ENCODE data around the gene TM2D3.
A peak's percentile ranks its signal among the peaks of the same experiment; 100 is the strongest.
"Not testable (repeated sequence)": the region's sequence is repeated elsewhere in the genome, so short reads cannot be mapped to it uniquely, and the experiment has no call there.

Gene TM2D3

DNA sequence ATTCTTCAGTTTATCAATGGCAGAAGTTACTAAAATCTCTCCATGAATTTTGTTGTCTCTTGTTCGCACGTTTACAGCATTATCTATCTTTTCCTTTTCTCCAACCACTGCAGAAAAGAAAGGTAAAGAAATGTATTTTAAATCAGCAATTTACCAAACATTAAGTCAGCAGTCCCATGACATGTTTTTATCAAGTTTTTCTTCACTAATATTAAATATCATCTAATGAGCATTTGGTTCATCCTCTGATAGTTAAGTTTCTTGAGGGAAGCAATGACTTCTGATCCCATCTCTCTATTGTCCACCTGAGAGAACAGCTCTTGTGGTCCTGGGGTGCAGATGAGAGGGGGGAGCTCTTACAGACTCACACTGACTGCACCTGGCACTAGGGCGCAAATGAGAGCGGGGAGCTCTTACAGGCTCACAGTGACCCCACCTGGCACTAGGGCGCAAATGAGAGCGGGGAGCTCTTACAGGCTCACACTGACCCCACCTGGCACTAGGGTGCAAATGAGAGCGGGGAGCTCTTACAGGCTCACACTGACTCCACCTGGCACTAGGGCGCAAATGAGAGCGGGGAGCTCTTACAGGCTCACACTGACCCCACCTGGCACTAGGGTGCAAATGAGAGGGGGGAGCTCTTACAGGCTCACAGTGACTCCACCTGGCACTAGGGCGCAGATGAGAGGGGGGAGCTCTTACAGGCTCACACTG lies 2.6 kb upstream of the TM2D3 start:
- DNase-seq = not testable (repeated sequence)

DNA sequence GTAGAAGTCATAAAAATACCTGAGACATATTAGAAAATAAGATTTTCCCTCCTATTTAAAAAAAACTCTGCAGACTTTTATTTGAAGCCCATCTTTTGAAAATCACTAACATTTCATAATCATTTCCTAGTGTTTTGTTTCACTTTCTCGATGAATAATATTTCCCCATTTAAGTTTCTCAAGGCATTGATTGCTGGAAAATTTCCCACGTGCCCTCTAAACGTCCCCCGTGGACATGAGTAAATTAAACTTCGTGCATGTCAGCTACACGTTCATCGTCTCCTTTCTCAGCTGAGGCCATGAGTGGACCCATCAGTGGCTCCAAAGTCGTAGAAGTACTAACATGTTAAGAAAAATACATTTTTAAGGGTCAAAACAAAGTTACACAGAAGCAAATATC lies 2.0 kb upstream of the TM2D3 start:
- no peak for DNase-seq

DNA sequence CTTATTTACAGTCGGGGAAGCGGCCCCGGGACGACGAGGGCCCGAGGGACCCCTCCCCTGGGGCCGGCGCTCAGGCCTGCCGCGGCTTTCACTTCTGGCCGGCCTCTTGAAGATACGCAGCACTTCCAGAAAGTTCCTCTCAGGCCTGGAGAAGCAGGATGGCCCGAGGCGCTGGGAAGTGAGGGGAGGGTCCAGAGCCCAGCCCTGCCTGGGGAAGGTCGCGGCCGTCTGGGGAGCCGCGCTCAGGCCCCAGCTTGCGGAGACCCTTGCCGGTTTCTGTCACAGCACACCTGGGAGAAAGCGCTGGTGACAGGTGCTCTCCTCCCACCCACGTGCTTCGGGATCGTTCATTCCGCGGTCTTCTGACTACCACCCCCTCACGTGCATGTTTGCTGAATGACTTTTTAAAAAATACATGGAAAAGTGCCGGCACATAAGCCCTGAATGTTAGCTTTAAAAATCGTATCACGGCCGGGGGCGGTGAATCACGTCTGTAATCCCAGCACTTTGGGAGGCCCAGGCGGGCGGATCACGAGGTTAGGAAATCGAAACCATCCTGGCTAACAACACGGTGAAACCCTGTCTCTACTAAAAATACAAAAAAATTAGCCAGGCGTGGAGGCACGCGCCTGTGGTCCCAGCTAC lies 727 bp upstream of the TM2D3 start:
- no peak for DNase-seq

DNA sequence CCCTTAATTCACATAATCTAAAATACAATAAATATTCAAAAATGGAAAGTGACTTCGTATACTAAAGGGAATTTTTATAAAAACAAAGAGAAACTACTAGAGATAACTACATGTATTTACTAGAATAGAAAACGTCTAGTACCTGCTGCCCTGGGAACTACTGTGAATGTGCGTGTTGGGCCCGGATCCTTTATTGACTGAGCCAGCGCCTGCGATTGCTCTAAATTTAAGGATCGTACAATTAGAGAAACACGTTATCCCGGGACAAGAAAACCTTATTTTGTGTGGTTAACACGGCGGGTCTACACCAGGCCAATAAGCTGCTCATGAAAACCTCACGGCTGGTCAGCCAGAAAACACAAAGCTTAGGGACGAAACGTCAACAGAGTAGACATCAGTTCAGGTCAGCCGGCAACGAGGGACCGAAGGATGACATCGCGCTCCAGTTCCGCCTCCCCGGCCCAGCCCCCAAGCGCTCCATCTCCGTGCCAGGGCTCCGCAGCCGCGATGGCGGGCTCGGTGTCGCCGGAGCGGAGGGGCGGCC lies 555 bp downstream of the TM2D3 start:
- DNase-seq = no peak

DNA sequence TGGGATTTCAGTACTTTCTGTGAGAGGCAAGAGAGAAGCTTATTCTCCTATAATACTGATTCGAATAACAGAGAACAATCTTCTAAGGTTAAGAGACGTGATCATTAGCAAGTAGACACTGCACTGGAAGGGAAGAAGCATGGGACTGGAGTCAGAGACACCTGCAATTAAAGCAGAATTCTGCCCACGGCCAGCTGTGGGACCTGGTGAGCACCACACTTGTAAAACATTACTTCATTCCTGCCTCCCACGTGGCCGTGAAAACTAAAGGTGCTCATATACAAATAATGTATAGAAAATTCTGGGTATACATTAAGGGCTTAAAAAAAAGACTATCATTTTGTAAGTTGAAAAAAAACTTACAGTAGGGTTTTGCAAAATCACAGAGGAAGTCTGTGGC lies 2.0 kb downstream of the TM2D3 start:
- DNase-seq = no peak

DNA sequence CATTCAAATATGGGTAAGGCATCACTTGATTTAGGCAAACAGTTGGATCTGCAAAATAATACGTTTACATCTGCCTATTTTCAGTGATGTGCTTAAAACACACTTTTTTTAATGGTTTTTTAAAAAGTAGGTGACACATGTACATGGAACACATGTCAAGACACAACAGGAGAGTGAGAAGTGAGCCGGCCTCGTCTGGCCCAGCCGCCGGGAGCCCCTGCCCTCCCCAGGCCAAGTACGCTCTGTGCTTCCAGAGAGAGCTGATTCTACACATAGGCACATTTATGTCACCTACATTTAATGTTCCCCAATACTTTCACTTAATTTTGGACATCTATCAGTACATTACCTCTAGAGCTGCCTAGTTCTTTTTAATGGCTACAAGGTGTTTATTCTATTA lies 3.8 kb downstream of the TM2D3 start:
- no peak for DNase-seq

DNA sequence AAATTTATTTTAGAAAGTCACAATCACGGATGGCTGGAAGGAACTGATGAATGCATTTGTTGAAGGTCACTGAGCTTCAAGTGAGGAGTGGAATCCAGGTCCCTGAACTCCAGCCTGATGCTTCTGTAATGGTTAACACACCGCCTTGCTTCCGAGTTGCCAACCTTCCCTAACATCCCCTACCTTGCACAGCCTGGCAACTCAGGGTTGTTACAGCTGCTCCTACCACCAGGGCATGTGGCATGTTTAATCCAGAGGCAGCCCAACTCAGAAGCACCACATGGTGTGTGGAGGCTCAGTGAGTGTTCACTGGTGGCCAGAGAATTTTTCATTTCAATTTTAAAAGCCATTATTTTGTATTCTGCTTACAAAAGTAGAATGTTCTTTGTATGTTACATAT lies 4.9 kb downstream of the TM2D3 start:
- DNase-seq = no peak

DNA sequence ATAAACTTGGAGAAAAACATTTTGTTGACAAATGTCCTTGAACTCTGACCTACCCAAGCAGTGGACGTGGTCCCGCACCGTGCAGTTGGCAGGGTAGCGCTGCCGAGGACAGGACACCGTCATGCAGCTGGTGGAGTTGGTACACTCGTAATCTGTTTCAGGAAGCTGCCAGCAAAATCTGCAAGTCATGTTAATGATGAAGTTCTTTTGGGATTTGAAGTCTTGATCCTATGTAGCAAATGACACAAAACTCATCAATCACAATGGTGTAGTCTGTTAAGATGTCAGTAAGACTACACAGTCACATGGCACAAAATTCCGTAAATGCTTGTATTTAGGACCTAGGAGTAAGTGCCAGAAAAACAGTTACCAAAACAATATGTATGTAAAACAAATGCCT lies 5.5 kb downstream of the TM2D3 start:
- no peak for DNase-seq

DNA sequence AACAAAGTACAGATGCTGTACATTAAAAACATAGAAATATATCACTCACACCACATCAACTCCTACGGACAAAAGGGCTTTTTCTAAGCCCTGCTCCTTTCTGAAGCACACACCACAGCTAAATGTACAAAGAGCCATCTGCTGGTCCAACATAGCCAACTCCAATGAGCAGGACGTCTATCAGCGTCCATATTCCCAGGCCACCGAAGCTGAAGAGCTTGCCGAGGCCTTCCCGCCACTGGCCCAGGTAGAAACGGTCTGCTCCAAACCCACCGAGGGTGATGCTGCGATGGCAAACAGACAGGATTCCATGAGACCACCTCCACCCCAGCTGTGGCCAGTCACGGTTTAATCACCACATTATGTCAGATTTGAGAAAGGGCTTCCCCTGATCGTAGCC lies 9.8 kb downstream of the TM2D3 start:
- no peak for DNase-seq

DNA sequence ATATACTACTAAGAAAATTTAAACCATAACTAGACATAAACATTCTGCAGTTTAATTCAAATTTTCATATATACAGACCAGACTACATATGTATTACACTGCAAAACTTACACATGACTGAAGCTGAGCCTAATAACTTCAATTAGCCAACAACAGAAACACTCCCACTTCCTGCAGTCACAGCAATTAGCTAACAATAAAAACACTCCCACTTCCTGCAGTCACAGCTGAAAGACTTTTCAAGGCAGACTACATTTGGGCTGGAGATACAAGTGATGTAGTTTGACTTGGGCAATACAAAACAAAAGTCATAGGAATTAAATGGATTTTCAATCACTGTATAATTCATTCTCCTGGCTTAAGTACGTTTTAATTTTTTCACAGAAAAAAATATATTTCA lies 10.3 kb downstream of the TM2D3 start:
- no peak for DNase-seq

DNA sequence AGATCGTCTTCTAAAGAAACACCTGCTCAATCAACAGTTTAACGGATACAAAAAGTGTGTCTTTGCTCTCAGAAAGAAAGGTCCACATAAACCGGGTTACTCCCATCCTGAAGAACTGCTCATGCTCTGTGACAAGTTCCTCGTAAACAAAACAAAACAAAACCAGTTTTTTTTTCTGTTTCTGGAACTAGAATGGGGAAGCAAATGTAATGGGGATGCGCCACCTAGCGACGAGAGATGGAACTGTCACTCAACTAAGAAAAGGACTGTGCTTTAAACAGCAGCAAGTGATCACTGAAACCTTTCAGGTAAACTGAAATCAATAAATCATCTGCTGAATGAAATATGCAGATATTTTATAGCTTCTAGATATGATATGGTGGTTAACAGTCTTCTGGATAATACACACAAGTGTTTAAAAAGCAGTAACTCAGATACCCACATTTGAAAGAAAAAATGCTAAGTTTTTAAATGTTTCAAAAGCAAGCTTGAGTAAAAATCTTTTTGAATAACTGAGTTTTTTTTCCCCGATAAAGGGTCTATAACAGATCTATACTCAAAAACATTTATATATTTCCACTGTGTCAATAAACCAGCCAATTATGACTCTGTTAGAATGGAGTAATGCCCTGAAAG lies 10.9 kb downstream of the TM2D3 start:
- DNase-seq = peak; percentile 91

DNA sequence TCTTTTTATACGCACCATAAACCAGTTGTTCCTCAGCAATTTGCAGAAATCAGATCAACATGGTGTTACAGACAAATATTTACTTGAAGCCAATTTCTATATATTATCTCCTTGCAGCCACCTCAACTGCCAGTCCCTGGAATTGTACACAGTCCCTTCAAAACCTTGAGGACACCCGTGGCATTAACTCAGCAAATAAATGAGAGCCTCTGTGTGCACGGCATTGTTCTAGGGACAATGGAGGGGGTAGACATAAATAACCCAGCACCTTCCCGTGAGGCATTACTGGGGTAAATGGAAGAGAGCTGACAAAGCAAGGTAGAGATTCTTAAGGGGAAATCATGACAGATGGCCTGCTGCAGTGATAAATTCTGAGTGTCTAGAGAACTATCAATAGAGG lies 12.5 kb downstream of the TM2D3 start:
- no peak for DNase-seq

DNA sequence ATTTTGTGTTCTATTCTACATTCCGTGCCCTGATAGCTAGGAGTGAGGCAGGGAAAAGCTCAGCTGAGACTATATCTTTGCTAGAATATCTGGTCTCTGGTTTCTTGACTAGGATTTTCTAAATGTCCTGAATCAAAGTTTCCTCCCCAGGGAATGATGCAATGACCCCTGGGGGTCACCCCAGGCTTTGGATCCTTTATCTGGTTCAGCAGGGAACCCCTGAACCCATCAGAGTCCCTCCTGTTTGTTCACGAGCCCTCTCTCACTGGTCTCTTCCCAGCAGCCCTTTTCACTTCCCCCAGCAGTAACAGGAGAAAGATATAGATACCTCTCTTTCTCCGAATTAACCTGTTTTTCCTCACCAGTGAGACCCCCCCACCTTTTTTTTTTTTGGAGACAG lies 14.3 kb downstream of the TM2D3 start:
- DNase-seq = no peak

DNA sequence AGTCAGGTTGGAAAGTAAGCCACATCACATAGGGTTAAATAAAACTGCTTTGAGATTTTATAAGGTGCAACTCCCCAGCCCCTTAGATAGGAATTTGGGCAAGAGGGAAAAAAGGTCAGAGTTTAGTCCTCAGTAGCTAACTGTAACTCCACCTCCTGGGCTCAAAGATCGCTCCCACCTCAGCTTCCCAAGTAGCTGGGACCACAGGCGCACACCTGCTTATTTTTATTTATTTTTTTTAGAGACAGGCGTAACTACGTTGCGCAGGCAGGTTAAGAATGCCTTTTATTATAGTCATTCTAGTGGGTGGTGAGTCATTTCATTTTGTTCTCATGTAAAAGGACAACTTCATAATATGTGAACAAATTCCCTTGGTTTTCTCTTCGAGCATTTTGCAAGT lies 14.7 kb downstream of the TM2D3 start:
- DNase-seq = no peak

DNA sequence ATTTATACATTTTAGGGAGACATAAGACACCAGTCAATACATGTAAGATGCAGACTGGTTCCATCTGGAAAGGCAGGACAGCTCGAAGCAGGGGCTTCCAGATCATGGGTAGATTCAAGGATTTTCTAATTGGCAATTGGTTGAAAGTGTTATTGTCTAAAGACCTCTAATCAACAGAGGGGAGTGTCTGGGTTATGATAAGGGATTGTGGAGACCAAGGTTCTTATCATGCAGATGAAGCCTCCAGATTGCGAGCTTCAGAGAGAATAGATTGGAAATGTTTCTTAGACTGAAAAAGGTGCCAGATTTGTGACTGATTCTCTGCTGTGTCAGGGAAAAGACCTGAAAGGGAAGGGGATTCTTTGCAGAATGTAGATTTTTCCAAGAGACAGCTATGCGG lies 15.1 kb downstream of the TM2D3 start:
- DNase-seq = no peak

DNA sequence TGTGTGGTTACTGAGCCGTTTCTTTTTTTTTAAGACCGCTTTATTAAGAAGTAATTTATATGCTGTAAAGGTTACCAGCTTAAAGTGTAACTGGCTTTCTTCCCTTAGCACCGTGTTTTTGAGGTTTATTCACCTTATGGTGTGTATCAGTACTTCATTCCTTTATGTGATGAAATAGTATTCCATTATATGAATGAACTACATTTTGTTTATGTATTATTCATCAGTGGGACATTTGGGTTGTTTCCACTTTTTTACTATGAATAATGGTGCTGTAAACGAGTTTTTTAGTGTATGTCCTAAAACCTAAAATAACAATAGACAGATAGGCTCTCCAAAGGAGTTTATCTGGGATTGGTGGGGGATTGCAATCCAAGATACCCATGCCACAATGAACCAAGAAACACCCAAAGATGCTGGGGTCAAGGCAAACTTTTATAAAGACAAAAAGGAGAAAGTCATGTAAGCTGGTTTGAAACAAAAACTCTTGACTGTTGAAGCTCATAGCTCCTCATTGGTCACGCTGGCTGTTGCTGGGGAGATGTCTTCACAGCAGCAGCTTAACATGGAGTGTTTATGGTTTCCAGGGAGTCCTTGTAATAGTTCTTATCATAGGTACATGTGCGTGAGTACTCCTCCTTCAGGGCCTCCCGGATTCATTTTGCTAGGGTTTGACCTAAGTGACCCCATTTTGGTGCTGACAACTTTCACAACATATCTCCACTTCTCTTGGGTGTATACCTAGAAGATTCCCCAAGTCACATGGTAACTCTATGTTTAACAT lies 16.0 kb downstream of the TM2D3 start:
- no peak for DNase-seq

DNA sequence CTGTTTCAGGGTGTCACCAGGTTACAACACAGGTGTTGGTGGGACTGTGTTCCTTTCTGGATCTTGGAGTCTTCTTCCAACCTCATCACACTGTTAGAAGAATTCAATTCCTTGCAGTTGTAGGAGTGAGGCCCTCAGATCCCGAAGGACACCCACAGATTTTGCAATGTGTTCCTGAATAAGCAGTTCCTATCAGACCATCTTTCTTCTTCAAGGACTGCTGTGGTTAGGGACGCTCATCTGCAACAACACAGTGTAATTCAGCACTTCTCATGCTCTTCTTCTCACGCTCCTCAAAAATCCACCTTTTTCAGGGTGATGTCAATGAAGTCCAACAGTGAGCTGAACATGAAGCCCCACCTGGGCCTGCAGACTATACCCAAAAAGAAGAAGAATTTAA lies 18.8 kb downstream of the TM2D3 start:
- DNase-seq = no peak

DNA sequence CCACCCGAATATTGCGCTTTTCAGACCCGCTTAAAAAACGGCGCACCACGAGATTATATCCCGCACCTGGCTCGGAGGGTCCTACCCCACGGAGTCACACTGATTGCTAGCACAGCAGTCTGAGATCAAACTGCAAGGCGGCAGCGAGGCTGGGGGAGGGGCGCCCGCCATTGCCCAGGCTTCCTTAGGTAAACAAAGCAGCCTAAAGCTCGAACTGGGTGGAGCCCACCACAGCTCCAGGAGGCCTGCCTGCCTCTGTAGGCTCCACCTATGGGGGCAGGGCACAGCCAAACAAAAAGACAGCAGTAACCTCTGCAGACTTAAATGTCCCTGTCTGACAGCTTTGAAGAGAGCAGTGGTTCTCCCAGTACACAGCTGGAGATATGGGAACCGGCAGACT lies 25.5 kb downstream of the TM2D3 start:
- DNase-seq = not testable (repeated sequence)

DNA sequence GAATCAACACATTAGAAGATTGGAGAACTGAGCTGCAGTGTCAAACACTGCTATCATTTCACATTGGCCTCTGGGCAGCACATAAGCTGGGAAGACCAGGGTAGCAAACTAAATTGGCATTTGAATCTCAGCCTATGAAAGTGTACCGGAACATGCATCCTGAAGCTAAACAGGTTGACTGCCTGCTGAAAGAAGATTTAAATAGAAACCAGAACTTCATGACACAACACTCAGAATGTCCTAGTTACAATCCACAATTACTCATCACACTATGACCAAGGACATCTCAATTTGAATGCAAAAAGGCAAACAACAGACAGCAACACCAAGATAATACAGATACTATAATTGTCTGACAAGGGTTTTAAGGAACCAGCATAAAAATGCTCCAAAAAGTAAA lies 26.2 kb downstream of the TM2D3 start:
- DNase-seq = no peak

DNA sequence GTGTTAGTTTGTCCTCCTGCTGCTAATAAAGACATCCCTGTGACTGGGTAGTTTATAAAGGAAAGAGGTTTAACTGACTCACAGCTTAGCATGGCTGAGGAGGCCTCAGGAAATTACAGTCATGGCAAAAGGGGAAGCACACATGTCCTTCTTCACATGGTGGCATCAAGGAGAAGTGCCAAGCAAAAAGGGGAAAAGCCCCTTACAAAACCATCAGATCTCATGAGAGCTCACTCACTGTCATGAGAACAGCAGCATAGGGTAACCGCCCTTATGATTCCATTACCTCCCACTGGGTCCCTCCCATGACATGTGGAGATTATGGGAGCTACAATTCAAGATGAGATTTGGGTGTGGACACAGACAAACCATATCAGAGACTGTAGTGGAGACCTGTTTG lies 27.0 kb downstream of the TM2D3 start:
- no peak for DNase-seq

DNA sequence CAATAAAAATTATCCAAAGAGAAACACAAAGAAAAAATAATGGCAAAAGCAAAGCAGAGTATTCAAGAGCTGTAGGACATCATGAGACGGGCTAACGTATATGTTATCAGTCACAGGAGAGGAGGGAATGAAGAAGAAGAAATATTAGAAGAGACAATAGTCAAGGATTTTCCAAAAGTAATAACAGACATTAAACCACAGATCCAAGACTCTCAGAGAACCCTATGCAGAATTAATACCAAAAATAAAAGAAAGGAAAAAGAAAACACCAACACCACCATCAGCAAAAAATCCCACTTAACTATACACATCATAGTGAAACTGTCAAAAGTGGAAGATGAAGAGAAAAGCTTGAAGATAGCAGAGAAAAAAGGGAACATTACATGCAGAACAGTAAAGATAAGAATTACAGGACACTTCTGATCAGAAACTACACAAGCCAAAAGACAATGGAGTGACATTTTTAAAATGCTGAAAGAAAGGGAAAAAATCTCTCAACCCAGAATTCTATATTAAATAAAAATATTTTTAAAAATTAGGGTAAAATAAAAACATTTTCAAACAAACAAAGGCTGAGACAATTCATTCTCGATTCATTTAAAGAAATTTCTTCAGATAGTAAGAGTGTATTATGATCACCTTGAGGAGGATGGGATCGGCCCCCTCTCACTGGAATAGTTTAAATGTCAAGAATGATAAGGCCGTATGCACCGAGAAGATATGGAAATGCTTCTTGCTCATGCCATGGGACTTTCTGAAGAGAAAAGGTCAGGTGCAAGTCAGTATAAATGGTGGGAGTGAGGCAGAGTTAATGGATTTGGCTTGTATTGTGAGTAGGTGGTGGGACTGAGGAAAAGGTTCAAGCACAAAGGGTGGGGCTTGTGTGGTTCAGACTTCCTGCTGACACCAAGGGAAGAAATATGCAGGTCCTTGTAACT lies 28.5 kb downstream of the TM2D3 start:
- no peak for DNase-seq

DNA sequence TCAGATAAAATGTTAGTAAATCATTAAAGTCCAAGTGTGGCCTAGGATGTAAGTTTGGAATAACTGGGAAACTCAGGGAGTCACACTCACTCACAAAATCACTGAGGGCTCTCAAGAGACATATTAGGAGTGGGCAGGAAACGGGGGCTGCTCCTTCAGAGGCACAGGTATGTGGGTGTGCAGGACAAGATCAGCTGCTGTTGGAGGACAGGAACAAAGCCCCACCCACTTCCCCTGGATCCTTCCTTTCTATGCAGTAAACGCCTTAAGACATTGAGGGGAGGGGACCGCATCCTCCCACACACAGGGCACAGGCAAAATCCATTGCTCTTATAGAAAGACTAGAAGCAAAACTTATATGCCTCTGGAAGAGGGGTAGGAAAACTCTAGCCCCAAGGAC lies 30.2 kb downstream of the TM2D3 start:
- no peak for DNase-seq

All from activated effector memory CD4-positive, alpha-beta T cell treated with anti-CD3 and anti-CD28 coated beads, Interleukin-2, amount 50 U/mL, for 16 hours (primary cell).